ENCODE results near the gene GPHB5.

- no peak for TF ChIP-seq CSDC2 (CRISPR knock-in tag; IDR thresholded peaks at IDR 0.05)
- TF ChIP-seq, protein P1, sequence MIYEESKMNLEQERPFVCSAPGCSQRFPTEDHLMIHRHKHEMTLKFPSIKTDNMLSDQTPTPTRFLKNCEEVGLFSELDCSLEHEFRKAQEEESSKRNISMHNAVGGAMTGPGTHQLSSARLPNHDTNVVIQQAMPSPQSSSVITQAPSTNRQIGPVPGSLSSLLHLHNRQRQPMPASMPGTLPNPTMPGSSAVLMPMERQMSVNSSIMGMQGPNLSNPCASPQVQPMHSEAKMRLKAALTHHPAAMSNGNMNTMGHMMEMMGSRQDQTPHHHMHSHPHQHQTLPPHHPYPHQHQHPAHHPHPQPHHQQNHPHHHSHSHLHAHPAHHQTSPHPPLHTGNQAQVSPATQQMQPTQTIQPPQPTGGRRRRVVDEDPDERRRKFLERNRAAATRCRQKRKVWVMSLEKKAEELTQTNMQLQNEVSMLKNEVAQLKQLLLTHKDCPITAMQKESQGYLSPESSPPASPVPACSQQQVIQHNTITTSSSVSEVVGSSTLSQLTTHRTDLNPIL (CRISPR knock-in tag; IDR thresholded peaks at IDR 0.05; ENCODE audit: low read depth) = no peak
- no peak for TF ChIP-seq PPARA (CRISPR knock-in tag; IDR thresholded peaks at IDR 0.05; ENCODE audit: borderline replicate concordance)
- no peak for TF ChIP-seq RARB (CRISPR knock-in tag; IDR thresholded peaks at IDR 0.05)
These were observed 25.6 kb upstream of the GPHB5 start for GRCh38 chr14:63344336-63344735.

Data from SK-N-SH treated with all-trans-retinoic acid at 6 μM for 48 hours (cell line).